BE2C (cell line): ENCODE measurements around the gene MED16.

Source experiments
- DNase-seq: peaks from one replicate; pipeline ENCODE4 v3.0.0-alpha.2; 2020
- H3K27me3 ChIP-seq: fragments of 250-450 bp; sonication (Bioruptor Pico); 2 replicates; pipeline ENCODE4 v1.5.1; 2020; ENCODE audit warnings: mild to moderate bottlenecking
- H3K36me3 ChIP-seq: fragments of 250-450 bp; sonication (Bioruptor Pico); 2 replicates; pipeline ENCODE4 v1.5.1; 2020; ENCODE audit warnings: mild to moderate bottlenecking
- H3K4me1 ChIP-seq: fragments of 250-450 bp; sonication (Bioruptor Pico); 2 replicates; pipeline ENCODE4 v1.5.1; 2020
- H3K4me3 ChIP-seq: 2 replicates; pipeline ENCODE4 v1.5.1; 2011; ENCODE audit warnings: low read depth, low read length
- H3K9me3 ChIP-seq: fragments of 250-450 bp; sonication (Bioruptor Pico); 2 replicates; pipeline ENCODE4 v1.5.1; 2020
- CTCF ChIP-seq: IDR thresholded peaks from 2 replicates; pipeline ENCODE4 v1.5.1; 2012; ENCODE audit warnings: mild to moderate bottlenecking, low read depth, low read length

The MED16 gene

GRCh38 chr19:933553-933882 lies 40.5 kb upstream of the MED16 start:
- Histone ChIP-seq H3K9me3 (no peaks in the 10 kb centered on the region), H3K4me1 (peaks cover 25% of the 10 kb centered on the region), H3K36me3 (peaks cover 17% of the 10 kb centered on the region), H3K27me3 (no peaks in the 10 kb centered on the region), H3K4me3 (no peak overlapping the region)
- DNase-seq = no peak
- no peak for TF ChIP-seq CTCF

GRCh38 chr19:932648-933552 lies 39.9 kb upstream of the MED16 start:
- peaks cover 17% of the 10 kb centered on the region for H3K36me3 ChIP-seq
- H3K27me3 ChIP-seq = no peaks in the 10 kb centered on the region
- H3K9me3 ChIP-seq = no peaks in the 10 kb centered on the region
- H3K4me1 ChIP-seq = peaks cover 25% of the 10 kb centered on the region
- no peak for TF ChIP-seq CTCF
- H3K4me3 ChIP-seq = no peak overlapping the region
- peak; percentile 83 for DNase-seq

- H3K4me1 ChIP-seq = peaks cover 25% of the 10 kb centered on the region
- H3K9me3 ChIP-seq = no peaks in the 10 kb centered on the region
- peaks cover 17% of the 10 kb centered on the region for H3K36me3 ChIP-seq
- H3K4me3 ChIP-seq = no peak overlapping the region
- H3K27me3 ChIP-seq = no peaks in the 10 kb centered on the region
- no peak for DNase-seq
- no peak for TF ChIP-seq CTCF
Observed at GRCh38 chr19:931860-932647, 39.1 kb upstream of the MED16 start.

GRCh38 chr19:929891-930258 lies 36.9 kb upstream of the MED16 start:
- no peak for TF ChIP-seq CTCF
- peaks cover 22% of the 10 kb centered on the region for H3K4me1 ChIP-seq
- H3K36me3 ChIP-seq = peaks cover 12% of the 10 kb centered on the region; the same call in 1 of the 2 replicates
- H3K27me3 ChIP-seq = no peaks in the 10 kb centered on the region
- no peak overlapping the region for H3K4me3 ChIP-seq
- no peaks in the 10 kb centered on the region for H3K9me3 ChIP-seq
- no peak for DNase-seq

GRCh38 chr19:929203-929890 lies 36.4 kb upstream of the MED16 start:
- no peak for DNase-seq
- Histone ChIP-seq H3K4me1 (peaks cover 17% of the 10 kb centered on the region), H3K27me3 (no peaks in the 10 kb centered on the region), H3K9me3 (no peaks in the 10 kb centered on the region), H3K36me3 (peaks cover 12% of the 10 kb centered on the region; the same call in 1 of the 2 replicates), H3K4me3 (no peak overlapping the region)
- TF ChIP-seq CTCF = no peak
